Endothelial cell of umbilical vein (primary cell): ENCODE data around the gene TUB.

Experiments used
- EZH2 ChIP-seq: IDR thresholded peaks from 2 replicates; pipeline ENCODE4 v1.6.1; 2012; ENCODE audit warnings: borderline replicate concordance, low read depth, mild to moderate bottlenecking, moderate library complexity, low read length, inconsistent platforms; ENCODE audit not compliant: severe bottlenecking
- POLR2AphosphoS5 ChIP-seq: IDR thresholded peaks from 2 replicates; pipeline ENCODE4 v1.6.1; 2012; ENCODE audit warnings: low read depth, mild to moderate bottlenecking, control low read depth, low read length, moderate library complexity; ENCODE audit not compliant: insufficient read depth
- TF ChIP-seq, protein P1 (sequence below), 2 donors: IDR thresholded peaks; 1 replicate in 1 of 2; 2 replicates in 1 of 2; pipeline ENCODE4 v1.5.1; 2011; ENCODE audit warnings: low read length in 2 of 2, mild to moderate bottlenecking in 2 of 2, moderate library complexity in 2 of 2, control low read depth in 1 of 2, inconsistent platforms in 1 of 2, low read depth in 1 of 2; ENCODE audit not compliant: insufficient read depth in 1 of 2; ENCODE audit errors: extremely low read depth in 1 of 2

DNA sequence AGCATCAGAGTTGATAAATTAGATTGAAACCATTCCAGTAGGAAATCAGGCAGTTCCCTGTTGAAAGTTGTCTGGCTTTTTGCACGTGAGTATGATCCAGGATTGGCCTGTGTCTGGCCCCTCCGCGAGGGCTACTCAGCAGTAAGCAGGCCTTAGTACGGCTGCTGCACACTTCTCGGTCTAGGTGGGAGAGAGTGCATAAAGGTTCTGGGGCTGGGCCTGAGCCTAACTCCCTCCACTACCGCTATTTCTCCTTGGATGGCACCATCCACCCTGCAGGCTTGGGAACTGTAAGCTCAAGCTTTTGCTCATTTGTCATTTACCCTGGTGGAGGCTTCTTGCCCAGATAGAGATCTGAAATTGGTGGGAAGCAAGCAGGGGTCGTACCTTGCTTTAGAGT, 22.0 kb downstream of the TUB start:
- TF ChIP-seq, protein P1, sequence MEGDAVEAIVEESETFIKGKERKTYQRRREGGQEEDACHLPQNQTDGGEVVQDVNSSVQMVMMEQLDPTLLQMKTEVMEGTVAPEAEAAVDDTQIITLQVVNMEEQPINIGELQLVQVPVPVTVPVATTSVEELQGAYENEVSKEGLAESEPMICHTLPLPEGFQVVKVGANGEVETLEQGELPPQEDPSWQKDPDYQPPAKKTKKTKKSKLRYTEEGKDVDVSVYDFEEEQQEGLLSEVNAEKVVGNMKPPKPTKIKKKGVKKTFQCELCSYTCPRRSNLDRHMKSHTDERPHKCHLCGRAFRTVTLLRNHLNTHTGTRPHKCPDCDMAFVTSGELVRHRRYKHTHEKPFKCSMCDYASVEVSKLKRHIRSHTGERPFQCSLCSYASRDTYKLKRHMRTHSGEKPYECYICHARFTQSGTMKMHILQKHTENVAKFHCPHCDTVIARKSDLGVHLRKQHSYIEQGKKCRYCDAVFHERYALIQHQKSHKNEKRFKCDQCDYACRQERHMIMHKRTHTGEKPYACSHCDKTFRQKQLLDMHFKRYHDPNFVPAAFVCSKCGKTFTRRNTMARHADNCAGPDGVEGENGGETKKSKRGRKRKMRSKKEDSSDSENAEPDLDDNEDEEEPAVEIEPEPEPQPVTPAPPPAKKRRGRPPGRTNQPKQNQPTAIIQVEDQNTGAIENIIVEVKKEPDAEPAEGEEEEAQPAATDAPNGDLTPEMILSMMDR (IDR thresholded peaks at IDR 0.05; ENCODE audit: extremely low read depth in 1 of 2, insufficient read depth in 1 of 2, low read depth in 1 of 2, low read length in 2 of 2): no peak
- TF ChIP-seq EZH2 (no peak), POLR2AphosphoS5 (no peak)
